ENCODE measurements around the gene NUAK1.

Gene NUAK1

GRCh38 chr12:106128585-106129328 lies 10.0 kb downstream of the NUAK1 start:
- no peak for DNase-seq

GRCh38 chr12:106127338-106128126 lies 11.2 kb downstream of the NUAK1 start:
- no peak for DNase-seq

DNA sequence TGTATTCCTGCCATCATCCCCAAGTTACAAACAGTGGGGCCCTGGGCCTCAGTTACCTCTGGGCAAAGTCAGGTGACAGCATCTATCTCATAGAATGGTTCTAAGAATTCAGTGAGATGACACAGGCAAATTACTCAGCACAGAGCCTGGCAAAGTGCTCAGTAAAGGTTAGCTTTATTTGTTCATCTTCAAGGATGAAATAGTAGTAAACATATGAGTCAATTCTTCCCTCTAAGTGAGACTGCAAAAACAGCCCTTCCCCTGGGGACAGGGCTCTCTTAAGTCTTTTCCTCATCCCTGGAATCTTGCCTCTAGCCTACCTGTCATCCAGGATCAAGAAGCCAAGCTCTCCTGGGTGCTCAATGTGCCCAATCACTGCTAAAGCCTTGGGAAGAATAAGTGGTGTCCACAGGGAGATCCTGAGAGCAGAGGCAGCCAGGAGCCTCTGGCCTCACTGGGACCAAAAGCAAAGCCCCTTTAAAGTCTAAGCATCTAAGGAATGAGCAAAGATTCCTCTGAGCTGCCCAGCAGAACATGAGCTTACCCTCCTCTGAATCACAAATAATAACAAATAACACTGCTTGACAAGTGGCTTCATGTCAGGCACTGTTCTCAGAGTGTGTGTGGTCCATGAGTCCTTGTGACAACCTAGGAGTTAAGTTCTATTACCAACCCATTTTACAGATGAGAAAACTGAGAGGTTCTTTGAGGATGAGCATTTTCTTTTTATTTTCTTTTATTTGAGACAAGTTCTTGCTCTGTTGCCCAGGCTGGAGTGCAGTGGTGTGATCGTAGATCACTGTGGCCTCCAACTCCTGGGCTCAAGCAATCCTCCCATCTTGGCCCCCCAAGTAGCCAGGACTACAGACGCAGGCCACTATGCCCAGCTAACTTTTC lies 12.1 kb downstream of the NUAK1 start:
- no peak for DNase-seq

GRCh38 chr12:106125351-106126095 lies 13.2 kb downstream of the NUAK1 start:
- DNase-seq: no peak

DNA sequence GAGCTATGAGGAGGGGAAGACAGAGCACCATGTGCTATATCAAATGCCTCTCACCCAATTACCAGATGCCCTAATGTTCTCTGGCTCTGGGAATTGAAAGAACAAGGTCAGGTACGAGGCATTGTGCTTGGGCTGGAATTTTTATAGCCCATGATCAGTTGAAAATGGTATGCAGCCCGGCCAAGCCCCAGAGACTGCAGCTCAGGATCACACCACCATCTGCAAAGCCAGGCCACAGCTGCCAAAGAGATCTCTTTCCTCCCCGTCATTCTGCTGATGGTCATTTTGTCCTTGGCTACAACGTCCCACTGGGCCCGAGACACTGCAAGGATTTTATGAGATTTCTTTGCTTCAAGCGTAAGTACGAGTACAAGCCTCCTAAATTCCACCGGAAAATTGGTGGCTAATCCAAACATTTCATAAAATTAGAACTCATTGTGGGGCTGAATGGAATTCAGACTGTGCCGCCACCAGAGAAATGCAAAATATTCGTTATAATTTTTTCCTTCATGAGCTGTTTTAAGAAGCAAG lies 15.1 kb downstream of the NUAK1 start:
- DNase-seq: no peak

GRCh38 chr12:106123110-106123509 lies 15.6 kb downstream of the NUAK1 start:
- DNase-seq: no peak

GRCh38 chr12:106122004-106122403 lies 16.8 kb downstream of the NUAK1 start:
- no peak for DNase-seq

DNA sequence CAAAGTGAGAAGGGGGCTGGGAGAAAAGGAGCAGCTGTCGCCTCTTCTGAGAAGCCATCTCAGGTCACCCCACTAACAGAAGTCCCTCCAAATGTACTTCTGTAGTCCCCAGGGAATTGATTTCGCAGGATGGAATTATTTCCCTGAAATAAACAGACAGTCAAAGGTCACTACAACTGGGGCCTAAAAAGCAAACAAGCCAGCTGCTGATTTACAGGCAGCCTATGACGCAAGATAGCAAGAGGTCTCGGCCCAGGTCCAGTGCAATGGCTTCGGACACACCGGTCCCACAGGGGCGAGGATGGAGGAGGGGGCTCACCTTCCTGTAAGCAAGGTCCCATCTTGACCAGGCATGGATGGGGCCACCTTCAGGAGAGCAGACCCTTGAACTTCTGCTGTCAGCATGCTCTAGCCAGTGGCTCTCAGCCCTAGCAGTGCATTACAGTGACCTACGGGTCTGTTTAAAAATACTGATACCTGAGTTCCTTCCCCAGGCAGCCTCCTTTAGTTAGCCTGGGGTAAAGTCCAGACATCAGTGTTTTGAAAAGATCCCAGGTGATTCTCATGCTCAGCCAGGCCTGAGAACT lies 18.1 kb downstream of the NUAK1 start:
- no peak for DNase-seq

GRCh38 chr12:106119301-106119700 lies 19.5 kb downstream of the NUAK1 start:
- DNase-seq: no peak

DNA sequence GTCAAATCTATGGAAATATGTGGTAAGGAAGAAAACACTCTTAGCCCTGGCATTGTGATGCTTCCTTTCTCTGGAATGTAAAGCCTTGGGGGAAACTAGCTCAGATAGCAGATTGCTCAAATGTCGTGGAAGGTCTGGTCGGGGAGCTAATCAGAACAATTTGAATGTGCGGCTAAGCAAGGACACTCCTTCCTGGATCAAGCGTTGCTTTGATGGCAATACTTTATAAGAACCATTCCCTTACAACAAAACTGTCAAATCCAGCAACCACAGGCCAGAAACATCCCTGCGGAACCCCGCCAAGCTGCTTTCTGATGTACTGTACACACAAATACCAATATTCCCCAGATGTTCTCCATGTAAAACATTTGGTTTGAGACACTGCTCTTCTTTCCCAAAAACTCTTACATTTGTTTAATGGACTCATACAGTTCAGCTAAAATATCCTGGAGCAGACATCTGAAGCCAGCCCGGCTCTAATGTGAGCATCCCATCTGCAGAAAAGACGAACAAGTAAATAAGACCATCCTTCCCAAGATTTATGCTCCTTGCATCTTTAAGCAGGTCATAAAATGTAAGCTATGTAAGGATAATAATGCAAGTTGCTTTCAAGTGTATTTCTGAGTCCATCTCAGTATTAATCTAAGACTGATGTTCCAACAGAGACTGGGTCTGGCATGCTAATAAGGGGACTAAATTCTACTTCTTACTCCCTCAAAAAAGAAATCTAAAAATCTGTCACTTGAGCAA lies 20.2 kb downstream of the NUAK1 start:
- no peak for DNase-seq

DNA sequence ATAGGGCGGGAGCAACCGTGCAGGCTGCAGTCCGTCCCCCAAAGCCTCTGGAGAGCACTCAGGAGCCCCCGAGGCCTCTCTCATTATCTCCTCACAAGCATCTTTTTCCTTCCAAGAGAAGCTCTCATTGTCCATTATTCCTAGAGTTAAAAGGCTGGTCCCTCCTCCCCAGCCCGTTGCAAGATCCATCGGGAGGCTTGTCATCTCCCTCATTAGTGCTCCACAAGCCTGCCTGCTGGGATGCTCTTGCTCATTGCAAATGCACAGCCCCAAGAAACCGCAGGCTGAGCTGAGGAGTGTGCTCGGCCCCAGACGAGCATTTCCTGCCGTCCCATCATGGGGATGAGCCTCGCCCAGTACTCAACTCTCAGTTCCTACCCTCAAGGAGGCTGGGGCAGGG lies 23.3 kb downstream of the NUAK1 start:
- DNase-seq: no peak

DNA sequence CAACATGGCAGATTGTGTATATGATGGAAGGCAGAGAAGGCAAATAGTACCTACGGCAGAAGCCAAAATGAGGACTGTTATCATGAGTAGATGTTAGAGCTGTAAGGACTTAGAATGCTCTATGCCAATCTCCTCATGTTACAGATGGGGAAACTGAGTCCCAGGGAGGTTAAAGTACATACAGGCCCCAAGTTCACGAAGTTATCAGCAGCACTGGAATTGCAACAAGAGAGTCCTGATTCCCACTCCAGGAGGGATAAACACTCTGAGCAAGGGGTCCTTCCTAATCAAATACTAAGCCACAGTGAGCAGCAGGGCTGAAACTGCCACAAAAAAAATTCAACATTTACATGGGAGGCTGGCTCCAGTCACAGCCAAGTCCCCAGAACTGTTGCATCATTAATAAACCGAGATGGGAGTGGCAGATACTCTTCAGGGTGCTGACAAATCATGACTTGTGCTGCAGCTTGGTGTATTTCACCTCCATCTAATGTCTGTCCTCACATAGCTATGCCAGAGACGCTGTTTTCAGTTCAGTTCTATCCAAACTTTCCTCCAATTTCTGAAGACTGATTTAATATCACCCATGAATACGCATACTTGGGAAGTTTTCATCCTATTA lies 24.2 kb downstream of the NUAK1 start:
- no peak for DNase-seq

DNA sequence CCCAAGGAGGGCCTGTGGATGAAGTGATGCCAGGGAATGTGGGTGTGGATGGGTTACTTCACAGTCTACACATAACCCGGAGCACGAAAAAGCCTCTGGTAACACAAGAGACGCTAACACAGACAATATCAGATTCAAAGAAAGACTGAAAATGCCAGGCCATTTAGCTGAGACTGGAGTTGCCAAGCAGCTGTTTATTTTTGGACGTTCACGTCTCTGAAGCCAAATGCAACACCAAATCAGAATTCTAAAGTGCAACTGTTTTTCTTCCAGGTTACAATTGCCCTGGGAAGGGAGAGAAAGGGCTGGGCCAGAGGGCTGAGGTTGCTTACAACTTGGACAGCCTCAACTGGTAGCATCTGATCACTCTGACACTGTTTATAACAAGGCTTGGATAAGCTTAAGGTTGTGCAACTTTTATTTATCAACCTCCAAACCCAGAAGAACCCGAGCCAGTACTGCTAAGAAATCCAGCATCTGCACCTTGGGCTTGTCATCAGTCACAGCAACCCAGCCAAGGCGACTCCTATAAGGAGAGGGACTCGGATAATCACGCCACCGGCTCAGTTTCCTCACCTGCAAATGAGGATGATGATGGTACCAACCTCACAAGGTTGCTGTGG lies 24.8 kb downstream of the NUAK1 start:
- DNase-seq: no peak

DNA sequence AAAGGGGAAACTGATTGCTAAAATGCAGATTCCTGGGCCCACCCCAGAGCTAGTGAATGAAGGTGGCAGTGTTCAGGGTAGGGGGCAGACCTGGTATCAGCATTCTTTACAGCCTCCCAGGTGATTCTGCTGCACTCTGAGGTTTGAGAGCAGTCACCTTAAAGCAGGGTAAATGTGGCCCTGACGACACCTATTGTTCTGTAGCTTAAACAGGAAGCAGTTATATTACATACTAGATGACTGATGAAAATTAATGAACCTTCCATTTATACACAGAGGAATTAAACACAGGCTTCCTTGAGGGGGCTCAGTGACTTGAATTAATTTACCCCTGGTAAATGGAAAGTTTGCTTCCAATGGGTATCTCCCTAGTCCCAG lies 25.3 kb downstream of the NUAK1 start:
- DNase-seq: no peak

DNA sequence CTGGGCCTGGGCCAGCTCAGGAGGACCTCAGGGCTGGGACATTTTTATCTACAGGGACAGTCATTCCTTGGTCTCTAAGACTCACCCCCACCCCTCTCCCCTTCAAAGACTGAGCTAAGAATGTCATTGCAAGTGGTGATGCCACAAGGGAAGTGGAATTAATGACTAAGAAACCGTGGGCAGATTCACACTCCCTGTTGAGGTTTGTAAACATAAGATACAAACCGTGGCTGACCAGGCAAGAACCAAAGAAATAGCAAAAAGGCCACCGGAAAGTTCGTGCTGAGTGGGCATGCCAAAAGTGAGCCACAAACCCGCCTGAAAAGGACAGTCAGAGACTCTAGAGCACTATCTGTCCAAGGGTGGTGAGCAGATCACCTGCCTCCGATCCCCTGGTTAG lies 25.7 kb downstream of the NUAK1 start:
- DNase-seq: no peak

- DNase-seq: no peak
Observed at GRCh38 chr12:106112145-106112821, 26.5 kb downstream of the NUAK1 start.

DNA sequence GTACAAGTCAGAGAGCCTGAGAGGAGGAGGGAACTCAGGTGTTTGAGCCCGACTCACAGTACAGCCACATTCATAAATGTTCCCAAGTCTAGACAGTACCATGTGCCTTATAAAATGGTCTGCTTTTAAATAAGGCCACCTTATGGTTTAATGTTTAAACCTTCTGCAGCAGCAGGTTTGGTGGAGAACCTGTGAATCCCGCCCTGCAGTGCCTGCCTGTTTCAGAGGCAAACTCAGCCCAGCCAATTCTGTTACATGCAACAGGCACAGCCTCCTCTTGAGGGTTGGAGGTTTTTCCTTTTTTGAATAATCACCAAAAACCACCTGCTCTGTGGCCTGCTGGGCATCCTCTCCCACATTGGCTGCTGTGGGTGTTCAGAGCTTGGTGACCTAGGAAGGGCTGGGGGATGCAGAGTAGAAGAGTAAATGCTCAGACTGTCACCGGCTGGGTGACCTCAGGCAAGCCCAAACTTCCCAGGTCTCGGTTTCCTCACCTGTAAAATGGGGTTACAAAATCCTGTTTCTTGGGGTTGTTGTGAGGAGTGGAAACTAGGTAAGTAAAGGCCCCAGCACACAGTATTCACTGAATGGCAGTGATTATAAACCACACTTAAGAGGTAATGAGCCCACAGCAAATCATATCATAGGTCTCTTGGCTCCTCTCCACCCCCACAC lies 28.0 kb downstream of the NUAK1 start:
- no peak for DNase-seq

- DNase-seq: no peak
Observed at GRCh38 chr12:106109168-106109910, 29.4 kb downstream of the NUAK1 start.
